Stromal cell of bone marrow (primary cell): ENCODE data around the gene CCDC30.
"Not testable (repeated sequence)": the region's sequence is repeated elsewhere in the genome, so short reads cannot be mapped to it uniquely, and the experiment has no call there.

Experiments
- DNase-seq: peaks from one replicate; pipeline ENCODE4 v3.0.0-alpha.2; 2012; ENCODE audit warnings: low read depth

CCDC30 gene

GRCh38 chr1:42453386-42453785, 9.7 kb upstream of the CCDC30 start:
- DNase-seq, result no peak

- DNase-seq, result no peak
Measured at GRCh38 chr1:42454403-42454802, 8.7 kb upstream of the CCDC30 start.

- DNase-seq, result peak; percentile 74
Measured at GRCh38 chr1:42456010-42456753, 6.9 kb upstream of the CCDC30 start, which contains the start of the genes PPCS and ZMYND12. Gene PPCS (plus strand): TSS chr1:42456543. CDS start chr1:42456566, 23 bp downstream. Gene ZMYND12 (minus strand): TSS chr1:42456022. CDS start chr1:42455997, 25 bp downstream.

GRCh38 chr1:42456754-42457089, 6.4 kb upstream of the CCDC30 start:
- no peak for DNase-seq

GRCh38 chr1:42461196-42461595, 1.9 kb upstream of the CCDC30 start:
- DNase-seq, result no peak

- no peak for DNase-seq
Measured at GRCh38 chr1:42463921-42464320, 835 bp downstream of the CCDC30 start.

GRCh38 chr1:42466030-42466429, 2.9 kb downstream of the CCDC30 start:
- DNase-seq, result no peak

- no peak for DNase-seq
Measured at GRCh38 chr1:42469727-42470126, 6.6 kb downstream of the CCDC30 start.

- no peak for DNase-seq
Measured at GRCh38 chr1:42476605-42477004, 13.5 kb downstream of the CCDC30 start.

GRCh38 chr1:42477354-42477753, 14.3 kb downstream of the CCDC30 start:
- DNase-seq, result not testable (repeated sequence)

GRCh38 chr1:42477775-42478174, 14.7 kb downstream of the CCDC30 start:
- no peak for DNase-seq

- no peak for DNase-seq
Measured at GRCh38 chr1:42479621-42480020, 16.5 kb downstream of the CCDC30 start.

GRCh38 chr1:42480921-42481320, 17.8 kb downstream of the CCDC30 start:
- DNase-seq, result no peak

- DNase-seq, result no peak
Measured at GRCh38 chr1:42482635-42483153, 19.6 kb downstream of the CCDC30 start.

GRCh38 chr1:42484382-42484781, 21.3 kb downstream of the CCDC30 start:
- DNase-seq, result peak; percentile 67

- DNase-seq, result no peak
Measured at GRCh38 chr1:42490237-42490636, 27.2 kb downstream of the CCDC30 start.

- not testable (repeated sequence) for DNase-seq
Measured at GRCh38 chr1:42502031-42502430, 38.9 kb downstream of the CCDC30 start.

GRCh38 chr1:42504535-42505128, 41.5 kb downstream of the CCDC30 start:
- no peak for DNase-seq

- no peak for DNase-seq
Measured at GRCh38 chr1:42506576-42506975, 43.5 kb downstream of the CCDC30 start.

GRCh38 chr1:42511581-42512155, 48.6 kb downstream of the CCDC30 start:
- DNase-seq, result not testable (repeated sequence)

GRCh38 chr1:42518908-42519307, 55.8 kb downstream of the CCDC30 start:
- no peak for DNase-seq

GRCh38 chr1:42523171-42523570, 60.1 kb downstream of the CCDC30 start:
- no peak for DNase-seq

GRCh38 chr1:42524330-42524729, 61.2 kb downstream of the CCDC30 start:
- no peak for DNase-seq
